Measurements from ENCODE around the gene TUBA4A.

Gene TUBA4A

DNA sequence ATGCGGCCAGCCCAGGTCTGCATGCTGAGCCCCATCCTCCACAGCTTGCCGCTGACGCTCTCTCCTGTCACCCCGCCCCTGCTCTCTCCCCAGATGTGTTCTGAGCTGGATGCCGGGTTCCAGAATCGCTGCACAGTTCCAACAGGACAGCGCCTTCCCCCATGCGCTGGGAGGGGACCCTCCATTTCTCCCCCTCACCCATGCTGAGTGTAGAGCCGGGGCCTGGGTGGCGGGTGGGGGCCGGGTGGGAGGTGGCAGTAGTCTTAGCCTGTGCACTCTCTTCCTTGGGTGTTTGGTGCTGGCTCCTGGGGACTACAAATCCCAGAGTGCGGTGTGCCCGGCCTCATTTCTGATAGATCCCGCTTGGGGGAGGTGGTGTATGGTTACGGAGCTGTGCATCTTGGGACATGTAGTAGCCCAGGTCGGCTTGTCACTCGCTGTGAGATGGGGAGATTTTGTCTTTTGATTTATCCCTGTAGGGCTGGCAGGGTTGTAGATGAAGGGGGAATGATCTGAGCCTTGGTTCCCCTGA is 32.2 kb upstream of the TUBA4A start:
- peaks cover 5% of the 10 kb centered on the region; the same call in 1 of the 2 replicates for H3K4me1 ChIP-seq (ENCODE audit: insufficient read depth, low read length)
- H3K27me3 ChIP-seq (ENCODE audit: insufficient read depth, low read length), result no peaks in the 10 kb centered on the region
- H3K9me3 ChIP-seq (ENCODE audit: insufficient read depth, low read depth, low read length), result no peaks in the 10 kb centered on the region
- no peak overlapping the region for H3K4me3 ChIP-seq (ENCODE audit: low read length)
- H3K27ac ChIP-seq (ENCODE audit: low read depth, low read length), result no peak overlapping the region
- 74% methylated on average over 13 of the region's 17 CpGs for WGBS
- peaks cover 14% of the 10 kb centered on the region for H3K36me3 ChIP-seq (ENCODE audit: insufficient read depth, low read length)
- no peak overlapping the region for H3K9ac ChIP-seq (ENCODE audit: low read depth, low read length)

DNA sequence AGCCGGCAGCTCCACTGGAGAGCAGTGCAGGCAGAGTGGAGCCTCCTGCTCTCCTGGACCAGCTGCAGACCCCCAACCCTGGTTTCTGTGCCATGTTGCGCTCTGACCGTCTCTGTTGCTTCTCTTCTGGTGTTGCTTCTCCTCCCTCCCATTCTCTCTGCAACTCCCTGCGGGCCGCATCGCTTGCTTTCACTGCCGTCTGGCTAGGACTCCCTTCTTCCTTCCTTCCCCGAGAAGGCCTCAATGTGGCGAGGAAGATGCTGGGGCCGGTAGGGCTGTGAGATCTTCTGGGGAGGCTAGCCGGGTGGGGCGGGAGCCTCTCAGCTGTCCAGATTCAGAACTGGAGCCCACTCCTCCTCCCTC is 31.6 kb upstream of the TUBA4A start:
- WGBS, result 95% methylated on average over 12 of the region's 12 CpGs
- Histone ChIP-seq H3K27me3 (ENCODE audit: insufficient read depth, low read length) (no peaks in the 10 kb centered on the region), H3K4me1 (ENCODE audit: insufficient read depth, low read length) (peaks cover 5% of the 10 kb centered on the region; the same call in 1 of the 2 replicates), H3K9me3 (ENCODE audit: insufficient read depth, low read depth, low read length) (no peaks in the 10 kb centered on the region), H3K9ac (ENCODE audit: low read depth, low read length) (no peak overlapping the region), H3K27ac (ENCODE audit: low read depth, low read length) (no peak overlapping the region), H3K4me3 (ENCODE audit: low read length) (no peak overlapping the region), H3K36me3 (ENCODE audit: insufficient read depth, low read length) (peaks cover 15% of the 10 kb centered on the region)

DNA sequence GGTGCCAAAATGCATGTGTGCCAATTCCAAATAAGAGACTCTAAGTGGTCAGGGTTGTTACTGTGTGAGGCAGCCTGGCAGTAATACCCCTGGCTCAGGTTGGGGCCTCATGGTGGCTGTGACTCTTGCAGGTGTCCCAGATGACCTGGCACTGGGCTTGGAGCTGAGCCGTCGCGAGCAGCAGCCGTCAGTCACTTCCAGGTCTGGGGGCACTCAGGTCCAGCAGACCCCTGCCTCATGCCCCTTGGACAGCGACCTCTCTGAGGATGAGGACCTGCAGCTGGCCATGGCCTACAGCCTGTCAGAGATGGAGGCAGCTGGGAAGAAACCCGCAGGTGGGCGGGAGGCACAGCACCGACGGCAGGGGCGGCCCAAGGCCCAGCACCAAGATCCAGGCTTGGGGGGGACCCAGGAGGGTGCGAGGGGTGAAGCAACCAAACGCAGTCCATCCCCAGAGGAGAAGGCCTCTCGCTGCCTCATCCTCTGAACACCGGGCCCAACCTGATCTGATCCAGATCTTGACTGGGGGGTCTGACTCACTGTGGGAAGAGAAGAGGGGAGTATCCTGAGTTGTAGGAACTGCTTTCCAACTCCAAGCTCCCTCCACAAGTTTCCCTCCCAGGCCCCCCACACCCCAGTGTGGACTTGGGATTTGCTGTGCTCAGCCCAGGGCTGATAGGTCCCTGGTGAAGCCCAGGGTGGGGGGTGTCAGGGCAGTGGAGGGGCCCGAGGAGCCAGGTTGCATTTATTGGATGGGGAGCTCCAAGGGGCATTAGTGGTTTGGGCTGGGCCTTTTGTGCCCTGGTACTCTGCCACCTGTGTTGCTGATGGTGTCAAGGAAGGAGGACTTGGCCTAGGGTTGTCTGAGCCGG is 31.0 kb upstream of the TUBA4A start:
- Histone ChIP-seq H3K4me3 (ENCODE audit: low read length) (no peak overlapping the region), H3K27me3 (ENCODE audit: insufficient read depth, low read length) (no peaks in the 10 kb centered on the region), H3K9me3 (ENCODE audit: insufficient read depth, low read depth, low read length) (no peaks in the 10 kb centered on the region), H3K27ac (ENCODE audit: low read depth, low read length) (no peak overlapping the region), H3K9ac (ENCODE audit: low read depth, low read length) (no peak overlapping the region), H3K36me3 (ENCODE audit: insufficient read depth, low read length) (peaks cover 15% of the 10 kb centered on the region), H3K4me1 (ENCODE audit: insufficient read depth, low read length) (peaks cover 5% of the 10 kb centered on the region; the same call in 1 of the 2 replicates)
- WGBS, result 94% methylated on average over 16 of the region's 16 CpGs

DNA sequence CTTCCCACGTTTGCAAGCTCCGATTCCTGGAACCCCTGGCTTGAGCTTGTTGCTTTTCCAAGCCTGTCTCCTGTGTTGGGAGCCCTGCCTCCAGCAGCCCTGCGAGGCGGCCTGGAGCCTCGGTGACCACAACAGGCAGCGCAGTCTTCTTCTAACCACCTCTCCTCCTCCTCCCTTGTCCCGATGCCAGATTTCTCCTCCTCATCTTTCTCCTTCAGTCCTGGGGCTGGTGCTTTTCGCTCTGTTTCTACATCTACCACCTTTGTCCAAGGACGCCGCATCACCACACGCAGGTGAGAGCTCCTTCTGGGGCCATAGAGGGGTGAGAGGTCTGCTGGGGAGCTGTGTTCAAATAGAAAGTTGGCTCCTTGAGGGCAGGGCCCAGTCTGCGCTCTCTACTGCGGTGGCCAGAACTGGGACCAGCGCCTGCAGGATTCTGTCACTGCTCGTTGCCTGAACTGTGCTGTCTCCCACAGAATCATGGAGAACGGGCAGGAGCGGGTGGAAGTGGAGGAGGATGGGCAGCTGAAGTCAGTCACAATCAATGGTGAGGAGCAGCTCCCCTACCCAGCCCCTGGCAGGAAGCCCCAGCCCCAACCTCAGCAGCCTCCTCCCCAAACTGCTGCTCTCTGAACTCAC is 29.3 kb upstream of the TUBA4A start:
- H3K9me3 ChIP-seq (ENCODE audit: insufficient read depth, low read depth, low read length), result no peaks in the 10 kb centered on the region
- no peak overlapping the region for H3K27ac ChIP-seq (ENCODE audit: low read depth, low read length)
- H3K27me3 ChIP-seq (ENCODE audit: insufficient read depth, low read length), result no peaks in the 10 kb centered on the region
- peaks cover 12% of the 10 kb centered on the region for H3K4me1 ChIP-seq (ENCODE audit: insufficient read depth, low read length)
- H3K4me3 ChIP-seq (ENCODE audit: low read length), result no peak overlapping the region
- H3K9ac ChIP-seq (ENCODE audit: low read depth, low read length), result no peak overlapping the region
- WGBS, result 93% methylated on average over 17 of the region's 17 CpGs
- H3K36me3 ChIP-seq (ENCODE audit: insufficient read depth, low read length), result peaks cover 15% of the 10 kb centered on the region

DNA sequence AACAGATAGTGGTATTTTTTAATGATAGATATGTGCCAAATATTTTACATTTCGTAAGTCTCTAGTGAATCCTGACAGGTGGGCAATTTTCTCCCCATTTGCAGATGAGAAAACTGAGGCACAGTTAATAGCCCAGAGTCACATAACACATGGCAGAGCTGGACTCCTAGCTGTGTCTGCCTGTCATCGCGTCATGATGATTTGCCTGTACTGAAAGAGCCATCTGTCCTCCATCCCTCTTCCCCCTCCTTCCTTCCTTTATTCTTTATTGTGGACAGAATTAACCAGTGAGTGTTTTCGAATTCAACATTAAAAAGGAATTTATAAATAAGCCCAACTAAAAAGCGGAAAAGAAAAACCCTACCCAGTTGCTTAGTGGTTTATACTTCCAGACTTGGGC is 28.7 kb upstream of the TUBA4A start:
- H3K27me3 ChIP-seq (ENCODE audit: insufficient read depth, low read length), result no peaks in the 10 kb centered on the region
- 96% methylated on average over 5 of the region's 5 CpGs for WGBS
- H3K36me3 ChIP-seq (ENCODE audit: insufficient read depth, low read length), result peaks cover 15% of the 10 kb centered on the region

DNA sequence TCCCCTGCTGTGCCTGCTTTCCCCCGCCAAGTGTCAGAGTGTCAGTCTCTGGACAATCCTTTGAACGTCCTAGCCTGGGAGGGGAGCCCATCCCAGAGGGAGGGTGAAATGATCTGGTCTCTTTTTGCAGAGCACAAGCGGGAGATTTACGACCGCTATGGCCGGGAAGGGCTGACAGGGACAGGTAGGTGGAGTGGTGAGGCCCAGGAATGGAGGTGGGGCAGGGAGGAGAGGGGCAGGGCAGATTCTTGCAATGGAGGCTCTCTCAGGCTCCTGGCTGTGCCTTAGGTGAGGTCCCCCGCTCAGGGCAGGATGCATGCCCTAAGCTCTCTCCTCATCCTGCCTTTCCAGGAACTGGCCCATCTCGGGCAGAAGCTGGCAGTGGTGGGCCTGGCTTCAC is 27.9 kb upstream of the TUBA4A start:
- Histone ChIP-seq H3K4me3 (ENCODE audit: low read length) (no peak overlapping the region), H3K9me3 (ENCODE audit: insufficient read depth, low read depth, low read length) (no peaks in the 10 kb centered on the region), H3K9ac (ENCODE audit: low read depth, low read length) (no peak overlapping the region), H3K27ac (ENCODE audit: low read depth, low read length) (no peak overlapping the region), H3K4me1 (ENCODE audit: insufficient read depth, low read length) (peaks cover 19% of the 10 kb centered on the region), H3K27me3 (ENCODE audit: insufficient read depth, low read length) (no peaks in the 10 kb centered on the region), H3K36me3 (ENCODE audit: insufficient read depth, low read length) (peaks cover 15% of the 10 kb centered on the region)
- 71% methylated on average over 8 of the region's 8 CpGs for WGBS

More for the DNA sequence above, 28.7 kb upstream of the TUBA4A start:
- no peak overlapping the region for H3K9ac ChIP-seq (ENCODE audit: low read depth, low read length)
- H3K9me3 ChIP-seq (ENCODE audit: insufficient read depth, low read depth, low read length), result no peaks in the 10 kb centered on the region
- H3K27ac ChIP-seq (ENCODE audit: low read depth, low read length), result no peak overlapping the region
- H3K4me1 ChIP-seq (ENCODE audit: insufficient read depth, low read length), result peaks cover 16% of the 10 kb centered on the region
- H3K4me3 ChIP-seq (ENCODE audit: low read length), result no peak overlapping the region

DNA sequence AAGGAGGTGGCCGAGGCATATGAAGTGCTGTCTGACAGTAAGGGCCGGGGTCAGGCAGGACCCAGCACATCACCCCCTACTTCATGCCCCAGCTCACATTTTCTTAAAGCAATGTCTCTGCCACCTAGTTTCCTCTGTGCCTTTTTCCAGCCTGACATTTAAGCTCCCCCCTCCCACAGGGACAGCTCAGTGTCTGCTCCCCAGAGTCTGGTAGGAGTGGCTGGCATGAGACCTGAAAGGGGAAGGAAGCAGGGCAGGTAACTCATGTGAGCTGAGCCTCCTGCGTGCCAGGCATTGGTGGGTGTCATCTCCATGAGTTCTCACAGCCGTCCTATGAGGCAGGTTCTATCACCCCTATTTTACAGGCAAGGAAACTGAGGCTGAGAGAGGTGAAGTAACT is 26.9 kb upstream of the TUBA4A start:
- H3K9me3 ChIP-seq (ENCODE audit: insufficient read depth, low read depth, low read length), result no peaks in the 10 kb centered on the region
- WGBS, result 91% methylated on average over 4 of the region's 4 CpGs
- no peak overlapping the region for H3K4me3 ChIP-seq (ENCODE audit: low read length)
- no peaks in the 10 kb centered on the region for H3K27me3 ChIP-seq (ENCODE audit: insufficient read depth, low read length)
- no peak overlapping the region for H3K9ac ChIP-seq (ENCODE audit: low read depth, low read length)
- peaks cover 15% of the 10 kb centered on the region for H3K36me3 ChIP-seq (ENCODE audit: insufficient read depth, low read length)
- H3K4me1 ChIP-seq (ENCODE audit: insufficient read depth, low read length), result peaks cover 15% of the 10 kb centered on the region
- H3K27ac ChIP-seq (ENCODE audit: low read depth, low read length), result no peak overlapping the region

DNA sequence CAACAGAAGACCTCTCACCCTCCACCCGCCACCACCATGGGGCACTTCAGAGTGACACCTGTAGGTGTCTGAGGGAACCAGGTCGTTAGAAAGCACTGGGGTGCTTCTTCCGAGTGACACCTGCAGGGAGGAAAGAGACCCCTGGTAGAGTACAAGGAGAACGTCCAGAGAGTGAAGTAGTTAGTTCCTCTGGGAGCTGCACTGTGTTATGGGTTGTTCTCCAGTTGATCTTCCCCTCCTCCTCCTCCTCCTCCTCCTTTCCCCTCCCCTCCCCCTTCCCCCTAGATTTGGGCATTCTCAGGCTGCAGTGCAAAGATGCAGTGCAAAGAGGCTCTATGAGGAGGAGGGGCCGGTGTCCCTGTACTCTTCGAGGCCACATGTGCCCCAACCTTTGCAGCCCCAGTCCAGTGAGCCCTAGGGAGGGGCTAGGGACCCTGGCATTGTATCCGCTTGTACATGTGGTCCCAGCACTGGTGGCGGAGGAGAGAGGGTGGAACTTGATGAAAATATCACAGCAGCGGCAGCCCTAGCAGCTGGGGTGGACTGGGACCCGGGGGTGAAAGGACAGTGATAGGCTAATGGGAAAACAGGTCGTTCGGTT is 26.3 kb upstream of the TUBA4A start:
- Histone ChIP-seq H3K36me3 (ENCODE audit: insufficient read depth, low read length) (peaks cover 15% of the 10 kb centered on the region), H3K9ac (ENCODE audit: low read depth, low read length) (peak overlapping the region; percentile 32; the same call in 1 of the 2 replicates), H3K27me3 (ENCODE audit: insufficient read depth, low read length) (no peaks in the 10 kb centered on the region), H3K4me3 (ENCODE audit: low read length) (peak overlapping the region; percentile 62), H3K27ac (ENCODE audit: low read depth, low read length) (peak overlapping the region; percentile 75; the same call in 1 of the 2 replicates), H3K9me3 (ENCODE audit: insufficient read depth, low read depth, low read length) (no peaks in the 10 kb centered on the region), H3K4me1 (ENCODE audit: insufficient read depth, low read length) (peaks cover 15% of the 10 kb centered on the region)
- WGBS, result 45% methylated on average over 12 of the region's 12 CpGs

DNA sequence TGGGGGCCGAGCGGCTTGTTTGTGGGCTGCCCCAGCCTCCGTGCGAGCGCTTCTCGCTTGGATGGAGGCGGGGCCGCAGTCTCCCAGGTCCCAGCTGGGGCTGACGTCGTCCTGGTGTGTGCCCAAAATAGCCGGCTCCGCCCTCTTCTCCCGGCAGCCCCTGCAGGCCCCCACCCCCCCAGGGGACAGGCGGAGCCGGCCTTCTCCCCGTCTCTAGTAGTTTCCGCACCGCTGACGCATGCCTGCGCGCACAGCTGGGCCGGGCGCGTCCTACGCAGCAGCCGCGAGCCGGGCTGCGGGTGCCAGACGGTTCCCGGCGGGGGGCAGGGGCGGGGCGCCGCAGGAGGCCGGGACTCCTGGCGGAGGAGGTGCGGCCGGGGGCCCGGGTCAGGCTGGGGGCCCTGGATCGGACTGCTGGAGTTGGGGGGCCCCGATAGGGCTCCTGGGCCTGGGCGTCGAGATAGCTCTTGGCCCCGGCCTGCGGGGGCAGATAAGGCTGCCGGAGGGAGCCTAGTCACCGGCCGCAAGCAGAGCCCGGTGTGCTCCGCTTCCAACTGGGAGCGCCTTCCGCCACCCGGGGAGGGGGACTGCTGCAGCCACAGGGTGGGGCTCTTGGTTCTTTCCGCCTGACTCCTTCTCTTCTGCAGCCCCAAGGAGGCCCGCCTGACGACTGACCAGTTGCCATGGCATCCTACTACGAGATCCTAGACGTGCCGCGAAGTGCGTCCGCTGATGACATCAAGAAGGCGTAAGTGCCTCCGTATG is 25.6 kb upstream of the TUBA4A start, which contains the start of gene DNAJB2:
DNAJB2 (plus strand) TSS at position 216 of the 765 bp plus-strand sequence; CDS start at position 684, 468 bp downstream.
- WGBS, result under 1% methylated on average over 65 of the region's 65 CpGs
- Histone ChIP-seq H3K4me3 (ENCODE audit: low read length) (peak within 1 kb of the TSS; percentile 62), H3K4me1 (ENCODE audit: insufficient read depth, low read length) (peaks cover 17% of the 10 kb centered on the region)

DNA sequence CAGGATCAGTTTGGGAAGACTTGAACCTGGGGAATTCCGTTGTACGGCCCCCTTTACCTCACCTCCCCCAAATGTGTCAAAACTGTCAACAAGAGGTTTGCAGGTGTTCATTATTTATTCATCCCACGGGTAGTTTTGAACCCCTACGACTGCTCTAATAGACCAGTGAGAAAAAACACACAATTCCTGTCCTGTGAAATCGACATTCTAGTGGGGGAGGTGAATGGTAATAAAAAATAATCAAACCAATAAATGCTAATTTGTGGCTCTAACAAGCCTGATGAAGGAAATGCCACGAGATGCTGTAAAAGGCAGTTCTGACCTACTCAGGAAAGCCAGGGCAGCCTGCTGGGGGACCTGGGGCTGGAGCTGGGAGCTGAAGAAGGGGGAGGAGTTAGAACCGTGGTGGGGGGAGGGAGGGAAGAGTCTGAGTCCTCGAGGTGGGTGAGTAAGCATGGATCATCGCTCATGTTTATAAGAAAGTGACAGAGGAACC is 25.0 kb upstream of the TUBA4A start:
- Histone ChIP-seq H3K27me3 (ENCODE audit: insufficient read depth, low read length) (no peaks in the 10 kb centered on the region), H3K27ac (ENCODE audit: low read depth, low read length) (peak overlapping the region; percentile 75; the same call in 1 of the 2 replicates), H3K36me3 (ENCODE audit: insufficient read depth, low read length) (peaks cover 13% of the 10 kb centered on the region), H3K4me3 (ENCODE audit: low read length) (peak overlapping the region; percentile 62), H3K9ac (ENCODE audit: low read depth, low read length) (peak overlapping the region; percentile 32; the same call in 1 of the 2 replicates), H3K4me1 (ENCODE audit: insufficient read depth, low read length) (peaks cover 20% of the 10 kb centered on the region), H3K9me3 (ENCODE audit: insufficient read depth, low read depth, low read length) (no peaks in the 10 kb centered on the region)
- 14% methylated on average over 6 of the region's 9 CpGs for WGBS

More for the DNA sequence above, 25.6 kb upstream of the TUBA4A start, which contains the start of gene DNAJB2:
- Histone ChIP-seq H3K9me3 (ENCODE audit: insufficient read depth, low read depth, low read length) (no peaks in the 10 kb centered on the region), H3K27me3 (ENCODE audit: insufficient read depth, low read length) (no peaks in the 10 kb centered on the region), H3K9ac (ENCODE audit: low read depth, low read length) (peak within 1 kb of the TSS; percentile 32), H3K36me3 (ENCODE audit: insufficient read depth, low read length) (peaks cover 13% of the 10 kb centered on the region), H3K27ac (ENCODE audit: low read depth, low read length) (peak within 1 kb of the TSS; percentile 75; the same call in 1 of the 2 replicates)
